Measurements from ENCODE around the gene DHX9.

- peak; percentile 80 for TF ChIP-seq CTCF (IDR thresholded peaks at IDR 0.05; ENCODE audit: poor library complexity, severe bottlenecking)
- TF ChIP-seq POLR2AphosphoS5 (IDR thresholded peaks at IDR 0.05): peak; percentile 99
- peak; percentile 66 for TF ChIP-seq SMC3 (conservative IDR thresholded peaks at IDR 0.05; ENCODE audit: poor library complexity)
- TF ChIP-seq EP300 (conservative IDR thresholded peaks at IDR 0.05; ENCODE audit: poor library complexity, severe bottlenecking): peak; percentile 85
- TF ChIP-seq REST (IDR thresholded peaks at IDR 0.05; ENCODE audit: borderline replicate concordance): peak; percentile 94
- TF ChIP-seq EZH2 (IDR thresholded peaks at IDR 0.05; ENCODE audit: borderline replicate concordance, insufficient read depth, low read length, poor library complexity, severe bottlenecking): no peak
- peak; percentile 62 for TF ChIP-seq RAD21 (conservative IDR thresholded peaks at IDR 0.05)
Measured at GRCh38 chr1:182839209-182840066, at the start of gene DHX9.
